GM23338 (cell line): ENCODE measurements around the gene ZNF831. TPM values are rescaled to one million over a fixed set of nuclear protein-coding genes. Genes with fewer than 3 reads are reported as not detected.

ENCODE experiments used
- ATAC-seq: fragments of 200-7000 bp; cut with Tn5 transposase; 3 replicates; pipeline ENCODE4 v1.9.1; 2020
- DNase-seq: peaks from one replicate; pipeline ENCODE4 v3.0.0-alpha.2; 2015; ENCODE audit warnings: low spot score
- H2AFZ ChIP-seq: fragments of 200-600 bp; sonication (generic); 2 replicates; pipeline ENCODE4 v1.8.0; 2016; ENCODE audit warnings: antibody characterized with exemption, mild to moderate bottlenecking, moderate library complexity
- H3F3A ChIP-seq: fragments of 200-600 bp; sonication (generic); replicated peaks from 2 replicates; pipeline ENCODE4 v1.8.0; 2017; ENCODE audit warnings: antibody characterized with exemption, mixed run types, low read depth
- H3K27ac ChIP-seq: fragments of 200-600 bp; sonication (generic); 2 replicates; pipeline ENCODE4 v1.6.1; 2016; ENCODE audit warnings: low read depth
- H3K27me3 ChIP-seq: fragments of 200-600 bp; sonication (generic); 2 replicates; pipeline ENCODE4 v1.8.0; 2016; ENCODE audit warnings: mild to moderate bottlenecking, mixed run types, moderate library complexity; ENCODE audit not compliant: insufficient read depth
- H3K36me3 ChIP-seq: fragments of 200-600 bp; sonication (generic); 2 replicates; pipeline ENCODE4 v1.8.0; 2016; ENCODE audit warnings: mild to moderate bottlenecking; ENCODE audit not compliant: insufficient read depth
- H3K4me1 ChIP-seq: fragments of 200-600 bp; sonication (generic); 2 replicates; pipeline ENCODE4 v1.8.0; 2016; ENCODE audit warnings: mild to moderate bottlenecking, moderate library complexity; ENCODE audit not compliant: insufficient read depth
- H3K4me2 ChIP-seq: fragments of 200-600 bp; sonication (generic); 2 replicates; pipeline ENCODE4 v1.7.1; 2017; ENCODE audit warnings: mixed run types
- H3K4me3 ChIP-seq: fragments of 200-600 bp; sonication (generic); 2 replicates; pipeline ENCODE4 v1.6.1; 2016; ENCODE audit warnings: mixed run types
- H3K79me2 ChIP-seq: fragments of 200-600 bp; sonication (generic); replicated peaks from 2 replicates; pipeline ENCODE4 v1.8.0; 2017; ENCODE audit warnings: mild to moderate bottlenecking; ENCODE audit not compliant: insufficient read depth
- H3K9me2 ChIP-seq: fragments of 200-600 bp; sonication (generic); 2 replicates; pipeline ENCODE4 v1.8.0; 2017; ENCODE audit not compliant: insufficient read depth
- H4K20me1 ChIP-seq: fragments of 200-600 bp; sonication (generic); replicated peaks from 2 replicates; pipeline ENCODE4 v1.8.0; 2017; ENCODE audit warnings: mild to moderate bottlenecking; ENCODE audit not compliant: insufficient read depth
- H3K27ac Mint-ChIP-seq: 2 replicates; pipeline ENCODE4 v1.8.0; 2020; ENCODE audit warnings: inconsistent platforms, mild to moderate bottlenecking, moderate library complexity, mixed read lengths
- H3K27me3 Mint-ChIP-seq: 3 replicates; pipeline ENCODE4 v1.8.0; 2022; ENCODE audit warnings: low read depth, mild to moderate bottlenecking, moderate library complexity, mixed read lengths, inconsistent platforms; ENCODE audit not compliant: insufficient read depth, poor library complexity
- H3K36me3 Mint-ChIP-seq: 3 replicates; pipeline ENCODE4 v1.8.0; 2021; ENCODE audit warnings: low read depth, mild to moderate bottlenecking, inconsistent platforms, moderate library complexity, mixed read lengths
- H3K4me1 Mint-ChIP-seq: 3 replicates; pipeline ENCODE4 v1.8.0; 2020; ENCODE audit warnings: mild to moderate bottlenecking, inconsistent platforms, mixed read lengths
- H3K4me3 Mint-ChIP-seq: 3 replicates; pipeline ENCODE4 v1.8.0; 2021; ENCODE audit warnings: moderate library complexity, mild to moderate bottlenecking, inconsistent platforms, mixed read lengths
- H3K9me3 Mint-ChIP-seq: 3 replicates; pipeline ENCODE4 v1.8.0; 2020; ENCODE audit warnings: moderate library complexity, mild to moderate bottlenecking, inconsistent platforms, mixed read lengths
- CREB1 ChIP-seq: fragments of 250-450 bp; sonication (Bioruptor Pico); IDR thresholded peaks from 2 replicates; pipeline ENCODE4 v1.5.0; 2020; ENCODE audit warnings: low read depth, mild to moderate bottlenecking, moderate library complexity
- CTCF ChIP-seq, 2 experiments: fragments of 200-600 bp in 1 of 2; sonication (generic) in 1 of 2; conservative IDR thresholded peaks; 2 replicates each; pipeline versions ENCODE4 v1.5.1 to v1.6.1; 2016 to 2017; ENCODE audit warnings: antibody characterized with exemption in 2 of 2, low read depth in 2 of 2, mild to moderate bottlenecking in 2 of 2, moderate library complexity in 1 of 2
- ETS1 ChIP-seq: IDR thresholded peaks from 2 replicates; pipeline ENCODE4 v1.6.1; 2016; ENCODE audit warnings: antibody characterized with exemption
- EZH2 ChIP-seq: fragments of 200-600 bp; sonication (generic); IDR thresholded peaks from one replicate; pipeline ENCODE4 v1.8.0; 2017; ENCODE audit warnings: antibody characterized with exemption, mild to moderate bottlenecking, low read depth; ENCODE audit not compliant: unreplicated experiment
- EZH2phosphoT487 ChIP-seq: fragments of 200-600 bp; sonication (generic); IDR thresholded peaks from one replicate; pipeline ENCODE4 v1.8.1; 2018; ENCODE audit warnings: antibody characterized with exemption; ENCODE audit not compliant: unreplicated experiment
- JUNB ChIP-seq: IDR thresholded peaks from one replicate; pipeline ENCODE4 v1.6.1; 2016; ENCODE audit warnings: antibody characterized with exemption; ENCODE audit not compliant: unreplicated experiment
- NANOG ChIP-seq: IDR thresholded peaks from 2 replicates; pipeline ENCODE4 v1.6.1; 2016; ENCODE audit warnings: antibody characterized with exemption, borderline replicate concordance
- POLR2AphosphoS5 ChIP-seq: IDR thresholded peaks from 2 replicates; pipeline ENCODE4 v1.6.1; 2016; ENCODE audit warnings: antibody characterized with exemption, low read depth
- REST ChIP-seq: IDR thresholded peaks from one replicate; pipeline ENCODE4 v1.6.1; 2018; ENCODE audit warnings: antibody characterized with exemption; ENCODE audit not compliant: unreplicated experiment
- STAT1 ChIP-seq: IDR thresholded peaks from one replicate; pipeline ENCODE4 v1.6.1; 2016; ENCODE audit warnings: antibody characterized with exemption; ENCODE audit not compliant: unreplicated experiment
- ZNF114 ChIP-seq: fragments of 250-450 bp; sonication (Bioruptor Pico); IDR thresholded peaks from 2 replicates; pipeline ENCODE4 v1.5.0; 2020; ENCODE audit warnings: mild to moderate bottlenecking, moderate library complexity
- ZNF331 ChIP-seq: fragments of 250-450 bp; sonication (Bioruptor Pico); IDR thresholded peaks from 2 replicates; pipeline ENCODE4 v1.5.0; 2020; ENCODE audit warnings: low read depth, mild to moderate bottlenecking, moderate library complexity
- ZNF462 ChIP-seq: fragments of 250-450 bp; sonication (Bioruptor Pico); IDR thresholded peaks from 2 replicates; pipeline ENCODE4 v1.5.0; 2020; ENCODE audit warnings: mild to moderate bottlenecking, moderate library complexity
- polyA plus RNA-seq: library from polyadenylated mRNA; unstranded; fragments of >200 nt; fragmentation: Nextera tagmentation; extraction: Ambion mirVana; gene quantifications from 2 replicates; pipeline ENCODE4 v1.2.1, GENCODE V29; 2016
- total RNA-seq: library from RNA; depleted of rRNA; stranded (reverse); fragments of >200 nt; shearing (Covaris generic); gene quantifications from 2 replicates; pipeline ENCODE4 v1.2.3, GENCODE V29; 2014

The ZNF831 gene
- total and polyA plus RNA-seq, 2 experiments from 2014 or later, result not detected

GRCh38 chr20:59182401-59183044 lies 18.9 kb downstream of the ZNF831 start:
- Histone ChIP-seq H3K9me2 (no peaks in the 10 kb centered on the region), H3F3A (no peaks in the 10 kb centered on the region), H3K36me3 (no peaks in the 10 kb centered on the region), H2AFZ (no peak overlapping the region), H3K27me3 (no peaks in the 10 kb centered on the region), H3K27ac (no peak overlapping the region), H4K20me1 (no peaks in the 10 kb centered on the region), H3K4me1 (no peaks in the 10 kb centered on the region), H3K4me2 (no peak overlapping the region), H3K4me3 (no peak overlapping the region), H3K79me2 (no peaks in the 10 kb centered on the region)
- no peak for ATAC-seq
- no peak overlapping the region for H3K4me3 Mint-ChIP-seq
- H3K36me3 Mint-ChIP-seq, result no peaks in the 10 kb centered on the region
- TF ChIP-seq NANOG (no peak), EZH2 (no peak), REST (no peak), ETS1 (no peak), POLR2AphosphoS5 (no peak), JUNB (no peak), ZNF331 (CRISPR knock-in tag) (no peak), ZNF114 (no peak), CREB1 (CRISPR knock-in tag) (no peak), EZH2phosphoT487 (no peak), STAT1 (no peak), ZNF462 (CRISPR knock-in tag) (no peak), CTCF (conservative IDR thresholded peaks at IDR 0.05; ENCODE audit: low read depth in 2 of 2) (no peak)
- H3K4me1 Mint-ChIP-seq, result peaks cover 2% of the 10 kb centered on the region; the same call in 1 of the 3 replicates
- H3K27me3 Mint-ChIP-seq, result peaks cover 6% of the 10 kb centered on the region
- no peaks in the 10 kb centered on the region for H3K9me3 Mint-ChIP-seq
- no peak overlapping the region for H3K27ac Mint-ChIP-seq
- no peak for DNase-seq
